Right atrium auricular region (tissue), 2 donors: ENCODE data around the gene CEP20. TPM values are rescaled to one million over a fixed set of nuclear protein-coding genes. Genes with fewer than 3 reads are reported as not detected.

Experiments used
- DNase-seq: peaks from one replicate; pipeline ENCODE4 v3.0.0-alpha.2; 2019; ENCODE audit warnings: low spot score
- H3K27ac ChIP-seq, 2 donors: fragments of 200-600 bp; sonication (generic); 1 replicate in 1 of 2; 2 replicates in 1 of 2; pipeline ENCODE4 v1.5.1; 2016 to 2019
- H3K27me3 ChIP-seq, 2 donors: fragments of 200-600 bp; sonication (generic); one replicate each; pipeline versions ENCODE4 v1.5.1 to v1.6.0; 2017 to 2019
- H3K36me3 ChIP-seq: fragments of 200-600 bp; sonication (generic); one replicate; pipeline ENCODE4 v1.5.1; 2016
- H3K4me1 ChIP-seq, 2 donors: fragments of 200-600 bp; sonication (generic); one replicate each; pipeline versions ENCODE4 v1.5.1 to v1.6.0; 2017 to 2019
- H3K4me3 ChIP-seq, 2 donors: fragments of 200-600 bp; sonication (generic); 1 replicate in 1 of 2; 2 replicates in 1 of 2; pipeline ENCODE4 v1.5.1; 2017 to 2019; ENCODE audit warnings: mild to moderate bottlenecking in 1 of 2, moderate library complexity in 1 of 2
- H3K9me3 ChIP-seq, 2 donors: fragments of 200-600 bp; sonication (generic); one replicate each; pipeline ENCODE4 v1.5.1; 2019
- total RNA-seq, 2 donors: library from RNA; depleted of rRNA; stranded (reverse); fragments of >200 nt; gene quantifications; one replicate each; pipeline ENCODE4 v1.1.0, GENCODE V29; 2016
- TF ChIP-seq, protein P1 (sequence below), 2 donors: fragments of 200-600 bp; sonication (generic); IDR thresholded peaks; one replicate each; pipeline ENCODE4 v1.5.1; 2019; ENCODE audit warnings: antibody characterized with exemption in 2 of 2

Gene CEP20
- total RNA-seq, 2 donors from 2014 or later: 20.1 to 35.9 TPM

DNA sequence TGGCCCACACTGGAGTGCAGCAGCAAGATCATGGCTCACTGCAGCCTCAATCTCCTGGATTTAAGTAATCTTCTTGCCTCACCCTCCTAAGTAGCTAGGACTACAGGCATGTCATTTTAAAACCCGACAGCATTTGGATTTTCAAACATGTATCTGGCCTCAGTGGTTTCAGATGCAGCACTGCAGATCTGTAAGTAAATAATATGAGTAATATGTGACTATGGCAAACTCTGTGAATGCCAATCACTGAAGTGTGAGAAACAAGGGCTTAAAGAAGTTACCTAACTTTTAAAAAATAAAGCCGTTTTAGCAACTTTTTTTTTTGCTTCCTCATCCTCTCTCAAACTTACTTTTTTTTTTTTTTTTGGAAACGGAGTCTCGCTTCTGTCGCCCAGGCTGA is 11.9 kb downstream of the CEP20 start:
- peaks cover 31% of the 10 kb centered on the region for H3K36me3 ChIP-seq
- H3K9me3 ChIP-seq: no peaks in the 10 kb centered on the region
- H3K27me3 ChIP-seq: no peaks in the 10 kb centered on the region
- peaks cover 0 to 15% of the 10 kb centered on the region in 2 donors for H3K4me1 ChIP-seq
- DNase-seq: no peak
- TF ChIP-seq, protein P1, sequence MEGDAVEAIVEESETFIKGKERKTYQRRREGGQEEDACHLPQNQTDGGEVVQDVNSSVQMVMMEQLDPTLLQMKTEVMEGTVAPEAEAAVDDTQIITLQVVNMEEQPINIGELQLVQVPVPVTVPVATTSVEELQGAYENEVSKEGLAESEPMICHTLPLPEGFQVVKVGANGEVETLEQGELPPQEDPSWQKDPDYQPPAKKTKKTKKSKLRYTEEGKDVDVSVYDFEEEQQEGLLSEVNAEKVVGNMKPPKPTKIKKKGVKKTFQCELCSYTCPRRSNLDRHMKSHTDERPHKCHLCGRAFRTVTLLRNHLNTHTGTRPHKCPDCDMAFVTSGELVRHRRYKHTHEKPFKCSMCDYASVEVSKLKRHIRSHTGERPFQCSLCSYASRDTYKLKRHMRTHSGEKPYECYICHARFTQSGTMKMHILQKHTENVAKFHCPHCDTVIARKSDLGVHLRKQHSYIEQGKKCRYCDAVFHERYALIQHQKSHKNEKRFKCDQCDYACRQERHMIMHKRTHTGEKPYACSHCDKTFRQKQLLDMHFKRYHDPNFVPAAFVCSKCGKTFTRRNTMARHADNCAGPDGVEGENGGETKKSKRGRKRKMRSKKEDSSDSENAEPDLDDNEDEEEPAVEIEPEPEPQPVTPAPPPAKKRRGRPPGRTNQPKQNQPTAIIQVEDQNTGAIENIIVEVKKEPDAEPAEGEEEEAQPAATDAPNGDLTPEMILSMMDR (IDR thresholded peaks at IDR 0.05): no peak
- no peak overlapping the region for H3K27ac ChIP-seq
- no peak overlapping the region for H3K4me3 ChIP-seq

DNA sequence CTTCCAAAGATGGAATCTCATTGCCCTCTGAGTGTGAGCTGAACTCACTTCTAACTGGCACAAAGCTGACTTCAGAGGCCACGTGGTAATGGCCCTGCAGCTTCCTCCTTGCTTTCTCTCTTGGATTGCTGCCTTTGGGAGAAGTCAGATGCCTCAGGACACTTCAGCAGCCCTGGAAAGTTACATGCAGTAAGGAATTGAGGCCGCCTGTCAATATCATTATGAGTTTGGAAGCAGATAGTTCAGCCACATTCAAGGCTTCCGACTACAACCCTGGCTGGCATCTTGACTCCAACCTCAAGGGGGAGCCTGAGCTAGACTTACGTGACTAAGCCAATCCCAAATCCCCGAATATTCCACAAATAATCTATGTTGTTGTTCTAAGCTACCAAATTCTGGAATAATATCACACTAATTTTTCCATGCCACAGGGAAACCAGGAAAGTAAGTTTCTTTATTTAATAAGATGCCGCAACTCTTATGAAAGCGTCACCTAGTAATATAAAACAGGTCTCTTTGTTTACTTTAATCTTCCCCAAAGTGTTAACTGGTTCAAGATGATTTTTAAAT is 13.6 kb downstream of the CEP20 start:
- peaks cover 0 to 12% of the 10 kb centered on the region in 2 donors for H3K4me1 ChIP-seq
- peak; percentile 66 for DNase-seq
- no peaks in the 10 kb centered on the region for H3K9me3 ChIP-seq
- H3K4me3 ChIP-seq: no peak overlapping the region
- H3K27ac ChIP-seq: no peak overlapping the region
- TF ChIP-seq, protein P1 (IDR thresholded peaks at IDR 0.05): peak; percentile 57 to 76
- H3K36me3 ChIP-seq: peaks cover 28% of the 10 kb centered on the region
- no peaks in the 10 kb centered on the region for H3K27me3 ChIP-seq

DNA sequence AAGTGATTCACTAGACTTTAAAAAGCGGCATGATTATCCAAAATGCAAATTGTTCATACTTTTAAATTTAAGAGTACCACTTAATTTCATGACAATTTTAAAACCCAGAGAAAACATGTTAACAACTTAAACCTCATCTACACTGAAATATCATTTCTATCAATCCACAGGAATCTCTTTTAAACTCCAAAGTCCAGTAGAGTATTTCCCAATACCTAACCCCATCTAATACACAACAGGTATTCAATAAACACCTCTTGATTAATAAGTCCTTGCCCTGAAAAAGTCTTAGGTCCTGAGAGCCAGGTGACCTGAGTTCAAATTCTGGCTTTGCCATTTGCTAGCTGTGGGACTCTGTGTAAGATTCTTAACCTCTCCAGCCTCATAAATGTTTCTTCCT is 14.7 kb downstream of the CEP20 start:
- TF ChIP-seq, protein P1 (IDR thresholded peaks at IDR 0.05): no peak
- Histone ChIP-seq H3K9me3 (no peaks in the 10 kb centered on the region), H3K4me3 (no peak overlapping the region), H3K36me3 (peaks cover 35% of the 10 kb centered on the region), H3K4me1 (peaks cover 0 to 10% of the 10 kb centered on the region in 2 donors), H3K27ac (no peak overlapping the region), H3K27me3 (no peaks in the 10 kb centered on the region)
- DNase-seq: no peak

DNA sequence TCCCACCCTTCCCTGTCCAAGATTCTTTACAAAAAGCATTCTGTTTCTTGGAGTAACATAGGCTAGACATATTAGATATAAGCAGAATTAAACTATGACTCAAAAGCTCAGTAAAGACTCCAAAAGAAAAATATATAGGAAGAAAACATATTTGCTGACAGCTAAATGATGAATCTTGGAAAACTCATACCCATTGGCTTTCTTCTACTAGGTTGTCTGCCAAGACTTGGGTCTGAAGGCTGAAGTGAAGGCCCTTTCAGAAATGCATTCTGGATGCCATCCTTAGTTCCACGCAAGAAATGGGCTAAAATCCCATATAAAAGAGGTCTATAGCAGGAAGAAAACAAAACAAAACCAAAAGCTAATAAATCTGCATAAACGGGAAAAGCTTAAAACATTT is 15.1 kb downstream of the CEP20 start:
- peaks cover 0 to 10% of the 10 kb centered on the region in 2 donors for H3K4me1 ChIP-seq
- H3K9me3 ChIP-seq: no peaks in the 10 kb centered on the region
- DNase-seq: no peak
- no peaks in the 10 kb centered on the region for H3K27me3 ChIP-seq
- TF ChIP-seq, protein P1 (IDR thresholded peaks at IDR 0.05): no peak
- H3K36me3 ChIP-seq: peaks cover 30% of the 10 kb centered on the region
- H3K27ac ChIP-seq: no peak overlapping the region
- H3K4me3 ChIP-seq: no peak overlapping the region

DNA sequence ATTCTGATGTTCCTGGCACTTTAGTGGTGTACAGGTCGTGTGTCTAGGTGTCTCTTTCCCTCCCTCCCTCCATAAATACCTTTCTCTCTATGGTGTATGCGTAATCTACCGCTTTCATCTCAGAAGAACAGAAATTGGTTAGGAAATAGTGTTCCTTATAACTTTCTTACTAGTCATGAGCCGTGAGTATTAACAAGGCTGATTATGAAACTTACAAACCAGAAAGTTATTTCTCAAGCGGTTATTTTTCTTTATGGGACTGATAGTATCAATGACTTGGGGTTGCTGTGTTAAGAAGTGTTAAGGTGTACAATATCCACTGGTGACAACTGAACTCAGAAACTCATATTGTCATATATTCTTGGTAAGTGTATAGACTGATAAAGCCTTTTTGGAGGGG is 18.4 kb downstream of the CEP20 start:
- no peaks in the 10 kb centered on the region for H3K27me3 ChIP-seq
- DNase-seq: no peak
- TF ChIP-seq, protein P1 (IDR thresholded peaks at IDR 0.05): no peak
- H3K9me3 ChIP-seq: no peaks in the 10 kb centered on the region
- no peak overlapping the region for H3K4me3 ChIP-seq
- H3K36me3 ChIP-seq: peaks cover 35% of the 10 kb centered on the region
- peaks cover 0 to 9% of the 10 kb centered on the region in 2 donors for H3K4me1 ChIP-seq
- no peak overlapping the region for H3K27ac ChIP-seq

DNA sequence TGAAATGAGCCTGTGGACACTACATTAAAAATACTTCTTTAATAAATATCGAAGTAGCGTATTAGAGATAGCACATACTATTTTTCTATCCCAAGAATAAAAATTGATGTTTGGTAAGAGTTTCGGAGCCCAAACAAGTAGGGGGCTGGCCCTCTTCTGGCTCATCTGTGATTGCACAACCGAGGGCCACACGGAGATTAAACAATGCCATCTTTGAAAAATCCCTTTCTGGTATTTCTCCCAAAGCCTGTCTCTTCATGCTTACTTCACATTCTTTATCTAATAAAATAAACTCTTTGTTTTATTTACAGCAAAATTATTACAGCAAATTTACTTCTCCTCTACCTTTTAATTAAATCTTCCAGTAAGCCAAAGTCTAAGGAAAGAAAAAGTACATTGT is 22.0 kb downstream of the CEP20 start:
- Histone ChIP-seq H3K27ac (no peak overlapping the region), H3K4me1 (no peaks in the 10 kb centered on the region), H3K9me3 (no peaks in the 10 kb centered on the region), H3K4me3 (no peak overlapping the region), H3K36me3 (peaks cover 26% of the 10 kb centered on the region), H3K27me3 (no peaks in the 10 kb centered on the region)
- TF ChIP-seq, protein P1 (IDR thresholded peaks at IDR 0.05): no peak
- no peak for DNase-seq
